Liver (tissue), 9 donors: ENCODE measurements around the gene MYOM1. TPM values are rescaled to one million over a fixed set of nuclear protein-coding genes. Genes with fewer than 3 reads are reported as not detected.
"Not testable (repeated sequence)": the region's sequence is repeated elsewhere in the genome, so short reads cannot be mapped to it uniquely, and the experiment has no call there.

Experiments used
- DNase-seq: peaks from one replicate; pipeline ENCODE4 v3.0.0-alpha.2; 2017; ENCODE audit warnings: low spot score
- H3K27ac ChIP-seq, 2 donors: one replicate each; pipeline ENCODE4 v1.7.0; 2013; ENCODE audit warnings: inconsistent platforms in 2 of 2, low read length in 2 of 2, control low read depth in 1 of 2, low read depth in 1 of 2, mild to moderate bottlenecking in 1 of 2
- H3K27me3 ChIP-seq, 4 donors: one replicate each; pipeline versions ENCODE4 v1.6.1 to v1.7.0; 2013; ENCODE audit warnings: low read length in 3 of 4, inconsistent platforms in 1 of 4, mild to moderate bottlenecking in 1 of 4, moderate library complexity in 1 of 4; ENCODE audit not compliant: control insufficient read depth in 4 of 4, insufficient read depth in 4 of 4
- H3K36me3 ChIP-seq, 4 donors: one replicate each; pipeline versions ENCODE4 v1.6.1 to v1.7.0; 2013; ENCODE audit warnings: low read length in 3 of 4, mild to moderate bottlenecking in 3 of 4, low read depth in 1 of 4, moderate library complexity in 1 of 4; ENCODE audit not compliant: control insufficient read depth in 4 of 4, insufficient read depth in 3 of 4
- H3K4me1 ChIP-seq, 4 donors: one replicate each; pipeline versions ENCODE4 v1.6.1 to v1.7.0; 2013; ENCODE audit warnings: low read length in 3 of 4, mild to moderate bottlenecking in 3 of 4, moderate library complexity in 1 of 4; ENCODE audit not compliant: control insufficient read depth in 4 of 4, insufficient read depth in 4 of 4
- H3K4me3 ChIP-seq, 3 donors: one replicate each; pipeline versions ENCODE4 v1.6.1 to v1.7.0; 2013; ENCODE audit warnings: low read length in 3 of 3, control low read depth in 1 of 3, low read depth in 1 of 3, mild to moderate bottlenecking in 1 of 3
- H3K9ac ChIP-seq, 2 donors: one replicate each; pipeline ENCODE4 v1.7.0; 2013; ENCODE audit warnings: low read length in 2 of 2, mild to moderate bottlenecking in 2 of 2, moderate library complexity in 2 of 2, control low read depth in 1 of 2, low read depth in 1 of 2
- H3K9me3 ChIP-seq, 4 donors: one replicate each; pipeline versions ENCODE4 v1.6.1 to v1.7.0; 2013; ENCODE audit warnings: low read length in 3 of 4; ENCODE audit not compliant: control insufficient read depth in 4 of 4
- FOXA1 ChIP-seq: IDR thresholded peaks from 2 replicates; pipeline ENCODE4 v1.6.1; 2016; ENCODE audit warnings: antibody characterized with exemption
- HNF4A ChIP-seq, 2 donors: conservative IDR thresholded peaks; 2 replicates each; pipeline ENCODE4 v1.6.1; 2016; ENCODE audit warnings: antibody characterized with exemption in 2 of 2, mild to moderate bottlenecking in 2 of 2
- JUND ChIP-seq, 2 donors: IDR thresholded peaks; 2 replicates each; pipeline ENCODE4 v1.6.1; 2016; ENCODE audit warnings: antibody characterized with exemption in 2 of 2
- RXRA ChIP-seq, 2 donors: IDR thresholded peaks; 2 replicates each; pipeline ENCODE4 v1.6.1; 2017 to 2018; ENCODE audit warnings: antibody characterized with exemption in 2 of 2, mild to moderate bottlenecking in 1 of 2
- YY1 ChIP-seq: IDR thresholded peaks from 2 replicates; pipeline ENCODE4 v1.6.1; 2016; ENCODE audit warnings: antibody characterized with exemption, mild to moderate bottlenecking
- WGBS: extraction: QIAGEN DNeasy Blood & Tissue Kit; methylation state at CpG from one replicate; pipeline ENCODE4 v1.1.7; 2013; 5-methylcytosine and 5-hydroxymethylcytosine counted together
- polyA plus RNA-seq, 2 donors: library from polyadenylated mRNA; stranded (reverse) in 1 of 2; unstranded in 1 of 2; fragments of 200-250 nt in 1 of 2; fragments of >200 nt in 1 of 2; fragmentation: Nextera tagmentation in 1 of 2; extraction: Ambion mirVana in 1 of 2; gene quantifications; one replicate each; pipeline versions ENCODE4 v1.2.1 to v1.2.3, GENCODE V29; 2013 to 2015
- total RNA-seq, 2 donors: library from RNA; depleted of rRNA; stranded (reverse); fragments of >200 nt; gene quantifications; one replicate each; pipeline ENCODE4 v1.2.3, GENCODE V29; 2014
- TF ChIP-seq, protein P1 (sequence below): fragments of 150-350 bp; IDR thresholded peaks from 2 replicates; pipeline ENCODE4 v1.5.1; 2017; ENCODE audit warnings: improper control_type of control experiment, low read depth, low read length; ENCODE audit not compliant: missing input control
- TF ChIP-seq, protein P2 (sequence below): IDR thresholded peaks from 2 replicates; pipeline ENCODE4 v1.6.1; 2016; ENCODE audit warnings: antibody characterized with exemption
- donor health status: healthy.
- donor health status: healthy.
- donor health status: healthy.
- donor health status: healthy.
- donor health status: healthy.

Gene MYOM1
- total and polyA plus RNA-seq, 4 donors = 10.1 to 48.4 (median 21.3) TPM

DNA sequence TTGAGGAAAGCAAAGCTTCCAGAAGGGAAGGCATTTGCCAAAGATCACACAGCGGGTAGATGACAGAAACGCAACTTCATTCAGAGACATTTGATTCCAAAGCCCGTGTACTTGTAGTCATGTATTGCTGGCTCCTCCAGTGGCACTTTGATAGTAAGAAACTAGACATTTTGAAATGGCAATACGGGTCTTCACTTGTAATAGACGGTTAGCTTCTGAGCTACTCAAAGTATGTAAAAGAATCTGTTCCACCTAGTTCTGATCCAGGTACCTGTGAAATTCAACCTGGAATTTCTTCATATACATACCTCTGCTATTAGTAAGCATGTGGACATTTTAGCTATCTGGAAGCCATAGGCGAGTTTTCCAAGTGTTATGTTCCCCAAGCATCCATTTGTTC is 1.7 kb upstream of the MYOM1 start (continued):
- TF ChIP-seq RXRA (IDR thresholded peaks at IDR 0.05) = no peak
- TF ChIP-seq, protein P1, sequence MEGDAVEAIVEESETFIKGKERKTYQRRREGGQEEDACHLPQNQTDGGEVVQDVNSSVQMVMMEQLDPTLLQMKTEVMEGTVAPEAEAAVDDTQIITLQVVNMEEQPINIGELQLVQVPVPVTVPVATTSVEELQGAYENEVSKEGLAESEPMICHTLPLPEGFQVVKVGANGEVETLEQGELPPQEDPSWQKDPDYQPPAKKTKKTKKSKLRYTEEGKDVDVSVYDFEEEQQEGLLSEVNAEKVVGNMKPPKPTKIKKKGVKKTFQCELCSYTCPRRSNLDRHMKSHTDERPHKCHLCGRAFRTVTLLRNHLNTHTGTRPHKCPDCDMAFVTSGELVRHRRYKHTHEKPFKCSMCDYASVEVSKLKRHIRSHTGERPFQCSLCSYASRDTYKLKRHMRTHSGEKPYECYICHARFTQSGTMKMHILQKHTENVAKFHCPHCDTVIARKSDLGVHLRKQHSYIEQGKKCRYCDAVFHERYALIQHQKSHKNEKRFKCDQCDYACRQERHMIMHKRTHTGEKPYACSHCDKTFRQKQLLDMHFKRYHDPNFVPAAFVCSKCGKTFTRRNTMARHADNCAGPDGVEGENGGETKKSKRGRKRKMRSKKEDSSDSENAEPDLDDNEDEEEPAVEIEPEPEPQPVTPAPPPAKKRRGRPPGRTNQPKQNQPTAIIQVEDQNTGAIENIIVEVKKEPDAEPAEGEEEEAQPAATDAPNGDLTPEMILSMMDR = no peak
- TF ChIP-seq, protein P2, sequence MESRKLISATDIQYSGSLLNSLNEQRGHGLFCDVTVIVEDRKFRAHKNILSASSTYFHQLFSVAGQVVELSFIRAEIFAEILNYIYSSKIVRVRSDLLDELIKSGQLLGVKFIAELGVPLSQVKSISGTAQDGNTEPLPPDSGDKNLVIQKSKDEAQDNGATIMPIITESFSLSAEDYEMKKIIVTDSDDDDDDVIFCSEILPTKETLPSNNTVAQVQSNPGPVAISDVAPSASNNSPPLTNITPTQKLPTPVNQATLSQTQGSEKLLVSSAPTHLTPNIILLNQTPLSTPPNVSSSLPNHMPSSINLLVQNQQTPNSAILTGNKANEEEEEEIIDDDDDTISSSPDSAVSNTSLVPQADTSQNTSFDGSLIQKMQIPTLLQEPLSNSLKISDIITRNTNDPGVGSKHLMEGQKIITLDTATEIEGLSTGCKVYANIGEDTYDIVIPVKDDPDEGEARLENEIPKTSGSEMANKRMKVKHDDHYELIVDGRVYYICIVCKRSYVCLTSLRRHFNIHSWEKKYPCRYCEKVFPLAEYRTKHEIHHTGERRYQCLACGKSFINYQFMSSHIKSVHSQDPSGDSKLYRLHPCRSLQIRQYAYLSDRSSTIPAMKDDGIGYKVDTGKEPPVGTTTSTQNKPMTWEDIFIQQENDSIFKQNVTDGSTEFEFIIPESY = no peak

DNA sequence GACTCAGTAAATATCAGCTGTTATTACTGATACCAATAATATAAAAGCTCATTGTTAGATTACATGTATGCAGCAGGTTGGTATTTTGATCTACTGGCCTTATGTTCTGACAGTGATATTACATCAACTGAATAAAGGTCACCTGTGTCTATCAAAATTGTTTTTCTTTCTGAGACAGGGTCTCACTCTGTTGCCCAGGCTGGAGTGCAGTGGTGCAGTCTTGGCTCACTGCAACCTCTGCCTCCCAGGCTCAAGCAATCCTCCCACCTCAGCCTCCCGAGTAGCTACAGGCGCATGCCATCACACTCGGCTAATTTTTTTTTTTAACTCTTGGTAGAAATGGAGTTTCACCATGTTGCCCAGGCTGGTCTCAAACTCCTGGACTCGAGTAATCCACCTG is 1.1 kb upstream of the MYOM1 start:
- not testable (repeated sequence) for H3K9me3 ChIP-seq, H3K4me3 ChIP-seq, H3K27ac ChIP-seq, DNase-seq, H3K36me3 ChIP-seq, H3K9ac ChIP-seq, H3K27me3 ChIP-seq
- 93% methylated on average over 4 of the region's 4 CpGs for WGBS
- peaks cover 3 to 11% (median 4%) of the 10 kb centered on the region in 4 donors for H3K4me1 ChIP-seq

DNA sequence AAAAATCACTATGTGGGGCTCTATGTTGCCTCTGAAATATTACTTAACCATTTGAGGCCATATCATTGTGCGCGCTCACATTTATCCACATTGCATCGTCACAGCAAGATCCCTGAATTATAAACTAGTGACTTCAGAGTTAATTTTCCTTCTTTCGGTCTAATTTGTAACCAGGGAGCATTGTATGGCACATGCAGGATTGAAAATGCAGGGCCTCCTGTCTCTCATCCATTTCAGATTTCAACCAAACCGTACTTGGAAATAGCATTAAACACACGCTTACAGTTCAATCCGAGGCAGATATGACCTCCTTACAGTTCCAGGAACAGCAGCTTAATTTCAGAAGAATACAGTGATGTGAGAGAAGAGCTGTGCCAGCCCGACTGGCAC is 532 bp downstream of the MYOM1 start:
- no peak for TF ChIP-seq JUND (IDR thresholded peaks at IDR 0.05)
- TF ChIP-seq, protein P2 = peak; percentile 18
- no peak for TF ChIP-seq FOXA1
- peak overlapping the region; percentile 11 to 23 for H3K27ac ChIP-seq
- H3K36me3 ChIP-seq = peaks cover 0 to 3% (median 1%) of the 10 kb centered on the region in 4 donors

DNA sequence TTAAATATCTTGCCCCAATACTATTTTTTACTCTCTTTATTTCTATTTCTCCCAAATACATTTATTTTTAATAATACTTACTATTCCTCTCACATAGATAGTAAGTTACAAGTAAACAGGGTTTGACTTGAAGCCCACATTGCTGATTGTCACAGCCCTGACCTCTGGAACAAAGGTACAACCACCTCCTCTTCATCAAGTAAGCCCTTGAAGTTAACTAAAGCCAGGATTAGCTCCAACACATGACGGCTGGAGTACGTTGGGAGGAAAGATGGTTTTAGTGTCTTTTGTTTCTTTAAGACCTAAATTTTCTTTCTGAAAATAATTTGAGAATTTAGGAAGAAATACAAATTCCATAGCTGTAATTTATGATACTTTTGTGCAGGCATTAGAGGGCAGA is 949 bp downstream of the MYOM1 start:
- Histone ChIP-seq H3K9me3 (no peaks in the 10 kb centered on the region), H3K9ac (peak overlapping the region in 1 of 2 donors; percentile 86), H3K4me3 (peak overlapping the region in 2 of 3 donors; percentile 33 to 51), H3K27me3 (no peaks in the 10 kb centered on the region), H3K4me1 (peaks cover 0 to 11% (median 4%) of the 10 kb centered on the region in 4 donors), H3K27ac (peak overlapping the region; percentile 11 to 23), H3K36me3 (peaks cover 0 to 3% (median 1%) of the 10 kb centered on the region in 4 donors)
- no peak for DNase-seq
- 47% methylated on average over 2 of the region's 2 CpGs for WGBS
- TF ChIP-seq YY1 (peak; percentile 26), HNF4A (conservative IDR thresholded peaks at IDR 0.05) (peak; percentile 61 to 62), RXRA (IDR thresholded peaks at IDR 0.05) (peak; percentile 24 to 30)
- TF ChIP-seq, protein P1 = no peak

More for the DNA sequence above, 532 bp downstream of the MYOM1 start:
- no peaks in the 10 kb centered on the region for H3K9me3 ChIP-seq
- peak overlapping the region in 1 of 2 donors; percentile 86 for H3K9ac ChIP-seq
- 47% methylated on average over 8 of the region's 8 CpGs for WGBS
- no peaks in the 10 kb centered on the region for H3K27me3 ChIP-seq
- peaks cover 2 to 11% (median 4%) of the 10 kb centered on the region in 4 donors for H3K4me1 ChIP-seq
- H3K4me3 ChIP-seq = peak overlapping the region in 2 of 3 donors; percentile 33 to 51
- DNase-seq = no peak
